Prostate gland (tissue), 2 donors: ENCODE results near the gene CTNNA2. TPM values are rescaled to one million over a fixed set of nuclear protein-coding genes. Genes with fewer than 3 reads are reported as not detected.

ENCODE experiments used
- DNase-seq: peaks from one replicate; pipeline ENCODE4 v3.0.0-alpha.2; 2019; ENCODE audit warnings: low spot score
- H3K27ac ChIP-seq, 2 donors: fragments of 200-600 bp; sonication (generic); 2 replicates each; pipeline ENCODE4 v1.5.1; 2017 to 2019
- H3K27me3 ChIP-seq: fragments of 200-600 bp; sonication (generic); replicated peaks from 2 replicates; pipeline ENCODE4 v1.5.1; 2019; ENCODE audit not compliant: insufficient read depth
- H3K36me3 ChIP-seq, 2 donors: fragments of 200-600 bp; sonication (generic); 1 replicate in 1 of 2; 2 replicates in 1 of 2; pipeline versions ENCODE4 v1.5.1 to v1.8.1; 2017 to 2019
- H3K4me1 ChIP-seq: fragments of 200-600 bp; sonication (generic); replicated peaks from 2 replicates; pipeline ENCODE4 v1.5.1; 2019
- H3K4me3 ChIP-seq, 2 donors: fragments of 200-600 bp; sonication (generic); 2 replicates each; pipeline ENCODE4 v1.5.1; 2017 to 2019
- H3K9me3 ChIP-seq: fragments of 200-600 bp; sonication (generic); 2 replicates; pipeline ENCODE4 v1.5.1; 2017
- CTCF ChIP-seq, 4 experiments: fragments of 200-600 bp in 2 of 4; fragments of 450-650 bp in 2 of 4; sonication (generic) in 2 of 4; IDR thresholded peaks; 1 replicate in 3 of 4; 2 replicates in 1 of 4; pipeline ENCODE4 v1.5.1; 2016 to 2019; ENCODE audit warnings: antibody characterized with exemption in 4 of 4, mild to moderate bottlenecking in 2 of 4, moderate library complexity in 2 of 4
- POLR2A ChIP-seq: fragments of 450-650 bp; IDR thresholded peaks from one replicate; pipeline ENCODE4 v1.6.1; 2016; ENCODE audit warnings: antibody characterized with exemption, mild to moderate bottlenecking
- POLR2AphosphoS5 ChIP-seq: sonication (generic); formaldehyde crosslinking; IDR thresholded peaks from one replicate; pipeline ENCODE4 v1.6.1; 2017; ENCODE audit warnings: antibody characterized with exemption
- WGBS: methylation state at CpG from one replicate; pipeline ENCODE4 v1.1.5; 2018; 5-methylcytosine and 5-hydroxymethylcytosine counted together
- intact Hi-C: fragments of 100-400 bp; cut with DNase I; formaldehyde crosslinking; loops from one replicate; pipeline ENCODE4 v1.14.2; 2022
- total RNA-seq, 2 donors: library from RNA; depleted of rRNA; stranded (reverse); fragments of >200 nt; gene quantifications; one replicate each; pipeline ENCODE4 v1.1.0, GENCODE V29; 2016

CTNNA2 gene
- total RNA-seq, 2 donors from 2014 or later = 24.3 TPM; not detected in 1

GRCh38 chr2:79758042-79758441 is 245.2 kb downstream of the CTNNA2 start:
- WGBS = 64% methylated on average over 5 of the region's 5 CpGs
- no peak for DNase-seq
- intact Hi-C loops = no loop called here
- no peaks in the 10 kb centered on the region for H3K27me3 ChIP-seq
- H3K27ac ChIP-seq = no peak overlapping the region
- no peak overlapping the region for H3K4me3 ChIP-seq
- H3K4me1 ChIP-seq = no peaks in the 10 kb centered on the region
- H3K36me3 ChIP-seq = no peaks in the 10 kb centered on the region
- H3K9me3 ChIP-seq = no peaks in the 10 kb centered on the region
- TF ChIP-seq POLR2A (no peak), POLR2AphosphoS5 (no peak), CTCF (IDR thresholded peaks at IDR 0.05) (no peak)

GRCh38 chr2:79758749-79759282 is 246.0 kb downstream of the CTNNA2 start:
- no peaks in the 10 kb centered on the region for H3K36me3 ChIP-seq
- H3K9me3 ChIP-seq = no peaks in the 10 kb centered on the region
- DNase-seq = no peak
- 78% methylated on average over 6 of the region's 6 CpGs for WGBS
- TF ChIP-seq POLR2AphosphoS5 (no peak), CTCF (IDR thresholded peaks at IDR 0.05) (no peak), POLR2A (no peak)
- intact Hi-C loops = no loop called here
- no peak overlapping the region for H3K4me3 ChIP-seq
- H3K27ac ChIP-seq = no peak overlapping the region
- no peaks in the 10 kb centered on the region for H3K4me1 ChIP-seq
- no peaks in the 10 kb centered on the region for H3K27me3 ChIP-seq

- H3K4me1 ChIP-seq = no peaks in the 10 kb centered on the region
- TF ChIP-seq POLR2AphosphoS5 (no peak), POLR2A (no peak), CTCF (IDR thresholded peaks at IDR 0.05) (no peak)
- intact Hi-C loops = no loop called here
- no peaks in the 10 kb centered on the region for H3K27me3 ChIP-seq
- no peaks in the 10 kb centered on the region for H3K9me3 ChIP-seq
- WGBS = 79% methylated on average over 3 of the region's 3 CpGs
- H3K27ac ChIP-seq = no peak overlapping the region
- no peak for DNase-seq
- no peaks in the 10 kb centered on the region for H3K36me3 ChIP-seq
- no peak overlapping the region for H3K4me3 ChIP-seq
These were observed 258.1 kb downstream of the CTNNA2 start for GRCh38 chr2:79770926-79771325.

- no peak for DNase-seq
- Histone ChIP-seq H3K4me3 (no peak overlapping the region), H3K36me3 (no peaks in the 10 kb centered on the region), H3K27ac (no peak overlapping the region), H3K4me1 (no peaks in the 10 kb centered on the region), H3K9me3 (no peaks in the 10 kb centered on the region), H3K27me3 (no peaks in the 10 kb centered on the region)
- TF ChIP-seq POLR2AphosphoS5 = no peak
- TF ChIP-seq CTCF (IDR thresholded peaks at IDR 0.05) = no peak
- TF ChIP-seq POLR2A = no peak
- intact Hi-C loops = no loop called here
- 89% methylated on average over 3 of the region's 3 CpGs for WGBS
These were observed 258.6 kb downstream of the CTNNA2 start for GRCh38 chr2:79771493-79771892.

GRCh38 chr2:79774016-79774415 is 261.2 kb downstream of the CTNNA2 start:
- intact Hi-C loops = no loop called here
- Histone ChIP-seq H3K4me3 (no peak overlapping the region), H3K27me3 (no peaks in the 10 kb centered on the region), H3K27ac (no peak overlapping the region), H3K4me1 (no peaks in the 10 kb centered on the region), H3K9me3 (no peaks in the 10 kb centered on the region), H3K36me3 (no peaks in the 10 kb centered on the region)
- WGBS = 77% methylated on average over 2 of the region's 2 CpGs
- TF ChIP-seq POLR2AphosphoS5 = no peak
- TF ChIP-seq POLR2A = no peak
- no peak for TF ChIP-seq CTCF (IDR thresholded peaks at IDR 0.05)
- DNase-seq = no peak
